HG03135 (cell line): ENCODE measurements around the gene CDAN1.
"Not testable (repeated sequence)": the region's sequence is repeated elsewhere in the genome, so short reads cannot be mapped to it uniquely, and the experiment has no call there.

Source experiments
- ATAC-seq: cut with Tn5 transposase; IDR thresholded peaks from one replicate; pipeline ENCODE4 v1.9.1; 2021; ENCODE audit warnings: mild to moderate bottlenecking, moderate library complexity; ENCODE audit not compliant: unreplicated experiment

Gene CDAN1, protein sequence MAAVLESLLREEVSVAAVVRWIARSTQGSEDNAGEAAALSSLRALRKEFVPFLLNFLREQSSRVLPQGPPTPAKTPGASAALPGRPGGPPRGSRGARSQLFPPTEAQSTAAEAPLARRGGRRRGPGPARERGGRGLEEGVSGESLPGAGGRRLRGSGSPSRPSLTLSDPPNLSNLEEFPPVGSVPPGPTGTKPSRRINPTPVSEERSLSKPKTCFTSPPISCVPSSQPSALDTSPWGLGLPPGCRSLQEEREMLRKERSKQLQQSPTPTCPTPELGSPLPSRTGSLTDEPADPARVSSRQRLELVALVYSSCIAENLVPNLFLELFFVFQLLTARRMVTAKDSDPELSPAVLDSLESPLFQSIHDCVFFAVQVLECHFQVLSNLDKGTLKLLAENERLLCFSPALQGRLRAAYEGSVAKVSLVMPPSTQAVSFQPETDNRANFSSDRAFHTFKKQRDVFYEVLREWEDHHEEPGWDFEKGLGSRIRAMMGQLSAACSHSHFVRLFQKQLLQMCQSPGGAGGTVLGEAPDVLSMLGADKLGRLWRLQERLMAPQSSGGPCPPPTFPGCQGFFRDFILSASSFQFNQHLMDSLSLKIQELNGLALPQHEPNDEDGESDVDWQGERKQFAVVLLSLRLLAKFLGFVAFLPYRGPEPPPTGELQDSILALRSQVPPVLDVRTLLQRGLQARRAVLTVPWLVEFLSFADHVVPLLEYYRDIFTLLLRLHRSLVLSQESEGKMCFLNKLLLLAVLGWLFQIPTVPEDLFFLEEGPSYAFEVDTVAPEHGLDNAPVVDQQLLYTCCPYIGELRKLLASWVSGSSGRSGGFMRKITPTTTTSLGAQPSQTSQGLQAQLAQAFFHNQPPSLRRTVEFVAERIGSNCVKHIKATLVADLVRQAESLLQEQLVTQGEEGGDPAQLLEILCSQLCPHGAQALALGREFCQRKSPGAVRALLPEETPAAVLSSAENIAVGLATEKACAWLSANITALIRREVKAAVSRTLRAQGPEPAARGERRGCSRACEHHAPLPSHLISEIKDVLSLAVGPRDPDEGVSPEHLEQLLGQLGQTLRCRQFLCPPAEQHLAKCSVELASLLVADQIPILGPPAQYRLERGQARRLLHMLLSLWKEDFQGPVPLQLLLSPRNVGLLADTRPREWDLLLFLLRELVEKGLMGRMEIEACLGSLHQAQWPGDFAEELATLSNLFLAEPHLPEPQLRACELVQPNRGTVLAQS

DNA sequence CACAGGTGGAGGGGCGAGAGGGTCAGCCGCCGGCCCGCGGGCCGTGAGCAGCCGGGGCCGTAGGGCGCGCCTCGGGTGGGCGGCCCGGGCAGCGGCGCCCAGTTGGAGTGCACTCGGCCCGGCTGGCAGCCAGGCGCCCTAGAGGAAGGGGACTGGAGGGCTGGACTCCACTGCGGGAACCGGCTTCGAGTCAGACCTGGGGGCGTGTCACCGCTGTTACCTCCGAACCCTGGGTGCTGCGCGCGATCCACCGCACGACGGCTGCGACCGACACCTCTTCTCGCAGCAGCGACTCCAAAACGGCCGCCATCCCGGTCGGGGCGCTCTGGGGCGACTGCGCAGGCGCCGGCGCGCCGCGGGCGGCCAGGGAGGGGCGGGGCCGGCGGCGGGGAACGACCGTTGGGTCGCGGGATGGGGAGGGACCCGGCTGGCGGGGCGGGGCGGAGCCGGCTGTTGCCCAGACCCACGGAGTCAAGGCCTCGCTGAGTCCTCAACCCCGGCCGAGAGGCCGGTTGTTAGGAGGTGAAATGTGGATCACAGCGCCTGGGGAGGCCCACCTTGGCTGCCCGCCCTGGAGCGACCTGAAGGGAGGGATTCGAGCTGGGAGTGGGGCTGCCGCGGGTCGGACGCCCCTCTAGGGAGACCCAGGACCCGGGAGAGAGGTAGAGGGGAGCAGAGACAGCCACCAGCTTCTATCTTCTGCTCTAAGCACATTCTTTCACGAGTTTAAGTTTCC lies at the start of gene CDAN1:
TSS of gene CDAN1 (minus strand) at position 336 of the 736 bp plus-strand sequence. CDS start at position 310, 26 bp downstream.
- ATAC-seq = peak; percentile 71

DNA sequence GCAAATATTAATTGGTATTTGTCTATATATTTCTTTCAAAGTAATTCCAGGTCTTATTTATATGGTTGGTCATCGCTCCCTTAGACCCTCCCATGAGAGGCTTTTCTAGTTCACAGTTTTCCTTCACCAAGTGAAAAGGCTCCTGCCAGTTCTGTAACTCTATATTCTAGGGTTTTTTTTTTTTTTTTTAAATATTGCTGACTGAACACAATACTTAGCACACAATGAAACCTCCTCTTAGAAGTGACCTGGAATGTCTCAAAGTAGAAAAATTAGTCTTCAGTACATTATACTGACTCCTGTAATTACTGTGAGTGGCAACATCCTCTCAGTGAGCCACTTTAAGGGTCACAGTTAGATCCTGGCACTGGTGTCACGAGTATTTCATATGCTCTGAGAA lies 48.6 kb upstream of the CDAN1 start:
- no peak for ATAC-seq

DNA sequence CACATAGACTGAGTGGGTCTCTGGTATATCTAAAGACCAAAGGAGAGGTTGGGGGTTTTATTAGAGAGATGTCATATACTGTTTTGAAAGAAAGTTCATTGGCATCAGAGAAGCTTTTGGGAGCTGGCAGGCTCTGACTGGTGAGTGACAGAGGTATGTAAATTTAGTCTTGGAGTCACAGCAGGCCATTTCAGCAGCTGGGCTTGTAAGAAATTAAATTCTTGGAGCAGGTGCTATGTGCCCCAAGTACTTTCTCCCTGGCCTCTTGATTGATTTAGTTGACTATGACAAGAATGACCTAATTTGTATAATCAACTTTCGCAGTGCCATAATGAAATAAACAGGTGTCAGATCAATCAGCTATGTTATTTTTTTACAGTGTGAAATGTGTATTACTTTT lies 47.8 kb upstream of the CDAN1 start:
- no peak for ATAC-seq

DNA sequence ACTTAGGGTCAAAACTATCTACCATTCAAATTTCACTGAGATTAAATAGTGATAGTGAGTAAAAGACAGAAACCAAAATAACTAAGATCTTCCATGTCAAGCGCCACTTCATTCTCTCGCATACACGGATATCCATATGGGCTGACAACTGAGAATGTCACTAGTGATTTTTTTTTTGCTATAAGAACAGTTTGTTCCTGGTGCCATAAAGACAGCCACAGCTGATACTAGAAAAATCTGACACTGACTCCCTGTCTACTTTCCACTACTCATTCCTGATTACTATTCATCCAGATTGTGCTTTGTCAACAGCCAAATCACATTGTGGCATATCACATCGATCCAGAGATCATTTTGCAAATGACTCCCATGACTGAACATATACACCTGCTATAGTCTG lies 45.8 kb upstream of the CDAN1 start:
- ATAC-seq = no peak

DNA sequence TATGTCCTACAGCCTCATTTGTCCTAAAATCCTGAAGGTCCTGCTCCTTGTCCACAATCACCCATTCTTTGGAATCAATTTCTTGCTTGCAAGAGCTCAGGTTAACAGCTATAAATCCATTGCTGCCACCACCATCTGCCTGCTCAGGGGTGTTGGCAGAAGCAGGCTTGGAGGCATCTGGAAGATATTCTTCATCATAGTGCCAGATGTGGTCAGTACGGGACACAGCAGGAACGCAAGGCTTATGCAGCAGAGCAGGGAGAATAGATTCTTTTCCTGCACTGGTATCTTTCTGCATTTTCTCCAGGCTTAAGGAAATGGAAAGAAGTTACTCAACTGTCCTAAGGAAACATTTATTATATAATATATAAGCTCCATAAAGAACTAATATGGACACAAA lies 38.5 kb upstream of the CDAN1 start:
- no peak for ATAC-seq

DNA sequence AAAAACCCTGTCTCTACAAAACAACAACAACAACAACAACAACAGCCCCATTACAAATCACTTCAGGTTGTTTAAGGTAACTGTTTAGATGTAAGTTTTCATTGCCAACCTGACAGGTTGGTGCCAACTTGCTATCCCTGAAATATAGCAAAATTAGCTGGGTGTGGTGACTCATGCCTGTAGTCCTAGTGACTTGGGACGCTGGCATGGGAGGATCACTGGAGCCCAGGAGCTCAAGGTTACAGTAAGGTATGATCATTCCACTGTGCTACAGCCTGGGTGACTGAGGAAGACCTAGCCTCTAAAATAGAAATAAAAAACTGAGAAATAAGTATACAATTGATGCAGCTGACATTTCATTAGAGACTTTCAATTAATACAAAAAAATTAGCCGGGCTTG lies 36.0 kb upstream of the CDAN1 start:
- no peak for ATAC-seq

DNA sequence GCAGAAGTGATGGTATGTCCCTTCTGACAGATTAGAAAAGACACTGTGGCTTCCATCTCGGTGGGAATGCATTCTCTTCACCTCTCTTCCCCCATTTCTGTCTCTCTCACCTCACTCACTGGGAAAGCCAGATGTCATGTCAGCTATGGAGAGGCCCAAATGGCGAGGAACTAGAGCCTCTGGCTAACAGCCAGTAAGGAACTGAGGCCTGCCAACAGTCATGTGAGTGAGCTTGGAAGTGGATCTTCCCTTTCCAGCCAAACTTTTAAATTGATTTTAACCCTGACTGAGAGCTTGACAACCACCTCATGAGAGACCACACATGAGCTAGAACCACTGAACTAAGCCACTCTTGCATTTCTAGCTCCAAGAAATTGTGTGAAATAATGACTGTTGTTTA lies 35.2 kb upstream of the CDAN1 start:
- ATAC-seq = no peak

DNA sequence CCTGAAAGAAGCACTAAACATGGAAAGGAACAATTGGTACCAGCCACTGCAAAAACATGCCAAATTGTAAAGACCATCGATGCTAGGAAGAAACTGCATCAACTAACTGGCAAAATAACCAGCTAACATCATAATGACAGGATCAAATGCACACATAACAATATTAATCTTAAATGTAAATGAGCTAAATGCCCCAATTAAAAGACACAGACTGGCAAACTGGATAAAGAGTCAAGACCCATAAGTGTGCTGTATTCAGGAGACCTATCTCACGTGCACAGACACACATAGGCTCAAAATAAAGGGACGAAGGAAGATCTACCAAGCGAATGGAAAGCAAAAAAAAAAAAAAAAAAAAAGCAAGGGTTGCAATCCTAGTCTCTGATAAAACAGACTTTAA lies 29.2 kb upstream of the CDAN1 start:
- ATAC-seq = not testable (repeated sequence)

DNA sequence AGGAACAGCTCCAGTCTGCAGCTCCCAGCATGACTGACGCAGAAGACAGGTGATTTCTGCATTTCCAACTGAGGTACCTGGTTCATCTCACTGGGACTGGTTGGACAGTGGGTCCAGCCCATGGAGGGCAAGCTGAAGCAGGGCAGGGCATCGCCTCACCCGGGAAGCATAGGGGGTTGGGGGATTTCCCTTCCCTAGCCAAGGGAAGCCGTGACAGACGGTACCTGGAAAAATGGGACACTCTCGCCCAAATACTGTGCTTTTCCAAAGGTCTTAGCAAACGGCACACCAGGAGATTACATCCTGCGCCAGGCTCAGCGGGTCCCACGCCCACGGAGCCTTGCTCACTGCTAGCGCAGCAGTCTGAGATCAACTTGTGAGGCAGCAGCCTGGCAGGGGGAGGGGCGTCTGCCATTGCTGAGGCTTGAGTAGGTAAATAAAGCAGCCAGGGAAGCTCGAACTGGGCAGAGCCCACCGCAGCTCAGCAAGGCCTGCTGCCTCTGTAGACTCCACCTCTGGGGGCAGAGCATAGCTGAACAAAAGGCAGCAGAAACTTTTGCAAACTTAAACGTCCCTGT lies 27.3 kb upstream of the CDAN1 start:
- ATAC-seq = not testable (repeated sequence)

DNA sequence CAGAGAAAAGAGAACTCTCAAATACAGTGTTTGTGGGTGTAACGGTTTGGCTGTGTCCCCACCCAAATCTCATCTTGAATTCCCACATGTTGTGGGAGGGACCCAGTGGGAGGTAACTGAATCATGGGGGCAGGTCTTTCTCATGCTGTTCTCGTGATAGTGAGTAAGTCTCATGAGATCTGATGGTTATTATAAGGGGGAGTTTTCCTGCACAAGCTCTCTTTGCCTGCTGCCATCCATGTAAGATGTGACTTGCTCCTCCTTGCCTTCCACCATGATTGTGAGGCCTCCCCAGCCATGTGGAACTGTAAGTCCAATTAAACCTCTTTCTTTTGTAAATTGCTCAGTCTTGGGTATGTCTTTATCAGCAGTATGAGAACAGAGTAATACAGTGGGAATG lies 24.9 kb upstream of the CDAN1 start:
- not testable (repeated sequence) for ATAC-seq

DNA sequence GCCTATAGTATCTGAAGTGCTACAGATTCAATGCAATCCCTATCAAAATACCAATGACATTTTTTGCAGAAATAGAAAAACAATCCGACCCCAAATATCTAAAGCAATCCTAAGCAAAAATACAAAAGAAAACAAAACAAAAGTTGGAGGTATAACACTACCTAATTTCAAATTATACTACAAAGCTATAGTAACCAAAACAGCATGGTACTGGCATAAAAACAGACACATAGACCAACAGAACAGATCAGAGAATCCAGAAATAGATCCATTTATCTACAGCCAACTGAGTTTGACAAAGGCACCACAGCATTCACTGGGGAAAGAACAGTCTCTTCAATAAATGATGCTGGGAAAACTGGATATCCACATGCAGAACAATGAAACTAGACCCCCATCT lies 23.8 kb upstream of the CDAN1 start:
- no peak for ATAC-seq

DNA sequence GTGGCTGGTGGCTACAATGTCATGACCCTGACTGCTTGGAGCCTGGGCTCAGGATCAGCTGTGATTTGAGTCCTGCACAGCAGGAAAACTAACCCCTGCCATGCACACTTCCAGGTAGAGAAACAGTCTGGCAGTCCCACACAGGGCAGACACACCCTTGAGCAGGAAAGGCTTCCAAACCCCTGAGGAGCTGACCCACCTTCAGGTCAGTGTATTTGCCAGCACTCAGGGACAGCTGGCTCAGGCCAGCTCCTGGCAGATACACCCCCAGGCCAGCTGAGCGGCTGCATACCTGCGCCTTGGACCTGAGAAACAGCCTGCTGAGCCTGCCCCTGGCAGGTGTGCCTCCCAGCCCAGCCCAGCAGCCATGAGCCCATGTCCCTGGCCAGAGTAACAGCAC lies 22.2 kb upstream of the CDAN1 start:
- no peak for ATAC-seq

DNA sequence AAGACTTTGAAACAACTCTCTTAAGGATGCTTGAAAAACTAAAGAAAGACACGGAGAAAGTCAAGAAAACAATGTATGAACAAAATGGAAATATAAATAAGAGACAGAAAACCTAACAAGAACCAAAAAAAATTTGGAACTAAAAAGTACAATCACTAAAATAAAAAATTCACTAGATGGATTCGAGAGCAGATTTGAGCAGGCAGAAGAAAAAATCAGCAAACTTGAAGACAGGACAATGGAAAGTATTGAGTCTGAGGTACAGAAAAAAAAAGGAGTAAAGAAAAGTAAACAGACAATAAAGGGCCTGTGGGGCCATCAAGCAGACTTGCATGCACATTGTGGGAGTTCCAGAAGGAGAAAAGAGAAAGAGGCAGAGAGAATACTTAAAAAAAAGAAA lies 13.4 kb upstream of the CDAN1 start:
- no peak for ATAC-seq

DNA sequence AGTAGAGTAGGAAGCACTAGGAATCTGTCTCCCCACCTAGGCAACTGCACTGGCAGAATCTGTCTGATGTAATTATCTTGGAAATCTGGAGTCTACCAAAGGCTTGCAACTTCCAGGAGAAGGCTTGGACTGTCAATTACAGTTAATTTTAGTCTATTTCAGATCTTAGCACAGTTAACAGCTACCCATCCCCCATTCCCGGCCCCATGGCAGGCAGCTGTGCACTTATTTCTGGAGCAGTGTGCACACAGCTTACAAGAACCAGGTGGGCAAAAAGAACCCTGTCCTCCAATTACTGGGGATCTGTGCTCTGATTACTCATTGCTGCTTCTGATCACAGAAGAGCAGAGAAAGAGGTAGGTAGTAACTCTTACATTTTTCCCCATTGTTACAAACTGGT lies 12.3 kb upstream of the CDAN1 start:
- ATAC-seq = no peak

DNA sequence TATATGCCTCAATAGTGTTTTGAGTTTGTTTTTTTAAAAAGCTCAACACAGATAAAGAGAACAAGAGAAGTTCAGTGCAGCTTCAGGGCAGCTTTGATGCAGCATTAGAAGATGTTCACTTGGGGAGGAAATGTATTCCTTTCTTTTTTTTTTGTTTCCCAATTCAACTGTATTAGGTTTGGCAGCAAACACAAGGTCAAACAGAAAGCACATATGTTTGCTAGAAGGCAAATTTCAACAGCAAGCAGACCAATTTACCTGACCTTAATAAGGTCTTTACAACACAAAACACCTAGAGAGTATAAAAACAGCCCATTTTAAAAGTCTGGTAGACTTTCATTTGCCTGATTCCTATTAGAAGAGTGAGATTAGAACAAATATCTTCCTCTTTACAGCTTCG lies 7.3 kb upstream of the CDAN1 start:
- ATAC-seq = no peak

DNA sequence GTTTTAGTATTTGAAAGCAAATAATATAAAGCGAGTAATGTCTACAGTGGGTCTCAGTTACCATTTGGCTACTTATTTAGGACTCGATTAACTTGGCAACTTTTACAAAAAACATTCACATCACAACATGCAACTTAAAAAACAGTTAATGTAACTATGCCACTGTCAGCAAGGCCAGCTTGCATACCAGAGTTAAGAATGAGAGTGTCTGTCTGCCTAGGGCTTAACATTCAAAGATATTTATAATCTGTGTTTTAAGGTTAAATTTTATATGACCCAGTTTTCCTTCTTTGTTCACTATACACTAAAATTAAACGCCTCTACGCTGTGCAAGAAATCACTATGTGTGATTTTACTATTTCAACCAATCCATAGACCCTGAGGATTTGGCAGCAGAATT lies 5.2 kb upstream of the CDAN1 start:
- no peak for ATAC-seq

DNA sequence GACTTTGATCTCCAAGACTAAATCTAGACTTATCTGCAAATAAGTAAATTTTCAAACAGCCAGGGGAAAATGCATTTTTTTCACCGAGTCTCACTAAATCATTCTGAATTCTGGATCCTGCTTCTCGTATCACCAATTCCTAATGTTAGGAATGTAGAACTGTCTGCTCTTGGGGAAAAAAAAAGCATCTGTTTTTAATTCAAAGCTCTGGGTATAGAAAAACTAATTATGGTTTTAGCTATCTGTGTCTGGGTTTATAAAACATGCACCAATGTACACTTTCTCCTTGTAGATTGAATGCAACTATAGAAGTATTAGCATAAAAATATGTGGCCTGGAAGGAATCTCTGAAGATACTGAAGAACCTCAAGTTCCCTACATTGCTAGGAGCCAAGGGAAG lies 4.8 kb upstream of the CDAN1 start:
- no peak for ATAC-seq

DNA sequence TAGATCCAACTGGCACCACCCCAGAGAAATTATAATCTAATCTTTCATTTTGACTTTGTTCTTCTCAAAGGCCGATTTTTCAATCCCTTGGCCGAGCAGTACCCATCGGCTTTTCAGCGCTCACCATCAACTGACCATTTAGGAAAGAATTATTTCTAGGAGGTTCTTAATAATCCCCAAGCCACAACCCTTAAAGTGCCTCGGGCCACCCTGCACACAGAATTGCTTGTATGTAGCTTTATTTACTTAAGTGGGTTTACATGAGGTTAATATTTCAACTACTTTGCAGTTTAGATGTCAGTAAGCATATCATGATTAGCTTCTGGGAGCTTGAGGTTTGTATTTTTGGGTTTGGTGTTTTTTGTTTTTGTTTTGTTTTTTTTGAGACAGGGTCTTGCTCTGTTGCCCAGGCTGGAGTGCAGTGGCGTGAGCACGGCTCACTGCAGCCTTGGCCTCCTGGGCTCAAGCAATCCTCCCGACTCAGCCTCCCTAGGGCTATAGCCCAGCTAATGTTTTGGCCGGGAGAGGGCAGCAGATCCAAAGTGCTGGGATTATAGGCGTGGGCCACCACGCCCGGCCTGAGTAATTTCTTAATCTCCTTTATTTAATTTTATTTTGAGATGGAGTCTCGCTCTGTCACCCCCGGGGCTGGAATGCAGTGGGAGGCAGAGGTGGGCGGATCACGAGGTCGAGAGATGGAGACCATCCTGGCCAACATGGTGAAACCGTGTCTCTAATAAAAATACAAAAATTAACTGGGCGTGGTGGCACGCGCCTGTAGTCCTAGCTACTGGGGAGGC lies 801 bp upstream of the CDAN1 start:
- no peak for ATAC-seq

DNA sequence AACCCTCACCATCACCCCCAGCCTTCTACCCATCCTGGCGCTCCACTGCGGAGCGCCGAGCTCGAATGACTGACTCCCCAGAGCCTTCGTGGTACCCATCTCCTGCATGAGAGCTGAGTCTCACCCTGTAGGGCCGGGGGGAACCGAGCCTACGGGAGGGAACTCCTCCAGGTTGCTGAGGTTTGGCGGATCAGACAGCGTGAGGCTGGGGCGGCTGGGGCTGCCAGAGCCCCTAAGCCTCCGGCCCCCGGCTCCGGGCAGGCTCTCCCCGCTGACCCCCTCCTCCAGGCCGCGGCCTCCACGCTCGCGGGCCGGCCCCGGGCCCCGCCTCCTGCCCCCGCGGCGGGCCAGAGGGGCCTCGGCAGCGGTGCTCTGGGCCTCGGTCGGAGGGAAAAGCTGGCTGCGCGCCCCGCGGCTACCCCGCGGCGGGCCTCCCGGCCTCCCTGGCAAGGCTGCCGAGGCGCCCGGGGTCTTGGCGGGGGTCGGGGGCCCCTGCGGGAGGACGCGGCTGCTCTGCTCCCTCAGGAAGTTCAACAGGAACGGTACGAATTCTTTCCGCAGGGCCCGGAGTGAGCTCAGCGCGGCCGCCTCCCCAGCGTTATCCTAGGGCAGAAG lies 643 bp downstream of the CDAN1 start:
- ATAC-seq = peak; percentile 39
